H7 (cell line): ENCODE data around the gene NEUROG1. TPM values are rescaled to one million over a fixed set of nuclear protein-coding genes. Genes with fewer than 3 reads are reported as not detected.
"Not testable (repeated sequence)": the region's sequence is repeated elsewhere in the genome, so short reads cannot be mapped to it uniquely, and the experiment has no call there.

Experiments used
- DNase-seq: peaks from one replicate; pipeline ENCODE4 v3.0.0; 2012
- H3K27me3 ChIP-seq: 2 replicates; pipeline ENCODE4 v1.6.0; 2011; ENCODE audit warnings: mild to moderate bottlenecking, low read length; ENCODE audit not compliant: control insufficient read depth, insufficient read depth
- H3K36me3 ChIP-seq: replicated peaks from 2 replicates; pipeline ENCODE4 v1.5.1; 2011; ENCODE audit warnings: low read length; ENCODE audit not compliant: control insufficient read depth, insufficient read depth
- H3K4me3 ChIP-seq: 2 replicates; pipeline ENCODE4 v1.5.1; 2011; ENCODE audit warnings: low read depth, mild to moderate bottlenecking, control low read depth, low read length, moderate library complexity; ENCODE audit not compliant: insufficient read depth
- total RNA-seq: library from RNA; depleted of rRNA; stranded (reverse); fragments of >200 nt; shearing (Covaris generic); gene quantifications from 2 replicates; pipeline ENCODE4 v1.2.3, GENCODE V29; 2014

Gene NEUROG1
- total RNA-seq, 1 experiment from 2014 or later, result not detected

DNA sequence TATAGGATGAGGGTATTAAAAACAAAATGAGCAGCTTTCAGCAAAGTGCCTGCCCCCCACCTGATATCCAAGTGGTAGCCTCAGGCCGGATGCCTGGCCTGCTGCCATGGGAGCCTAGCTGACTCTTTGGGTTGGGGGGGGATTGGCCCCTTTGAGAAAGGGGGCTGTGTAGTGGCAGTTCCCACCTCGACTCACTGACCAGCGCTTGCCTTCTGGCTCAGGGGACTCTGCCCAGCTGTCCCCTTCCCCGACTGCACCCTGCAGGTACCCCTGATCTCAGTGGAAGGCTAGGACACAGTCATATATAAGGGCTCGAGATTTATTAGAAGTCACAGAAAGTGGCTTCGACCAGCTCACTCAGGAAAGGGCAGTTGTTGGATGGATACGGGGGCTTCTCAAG, 1.5 kb upstream of the NEUROG1 start:
- DNase-seq, result no peak
- Histone ChIP-seq H3K4me3 (no peak overlapping the region), H3K27me3 (peaks cover 100% of the 10 kb centered on the region), H3K36me3 (no peaks in the 10 kb centered on the region)

DNA sequence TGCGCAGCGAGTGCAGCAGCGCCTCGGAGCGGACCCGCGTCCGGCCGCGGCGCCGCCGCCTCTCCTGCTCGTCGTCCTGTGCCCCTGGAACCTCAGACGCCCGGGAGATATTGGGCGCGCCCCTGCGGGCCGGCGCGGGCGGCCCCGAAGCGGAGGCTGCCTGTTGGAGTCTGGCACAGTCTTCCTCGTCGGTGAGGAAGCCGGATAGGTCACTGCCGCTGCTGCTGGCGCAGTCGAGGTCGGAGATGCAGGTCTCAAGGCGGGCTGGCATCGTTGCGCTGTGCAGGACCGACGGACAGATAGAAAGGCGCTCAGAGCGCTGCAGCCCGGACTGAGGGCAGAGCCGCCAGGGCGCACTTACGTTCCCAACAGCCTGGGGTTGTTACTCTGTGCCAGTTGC, 344 bp downstream of the NEUROG1 start:
- peaks cover 100% of the 10 kb centered on the region for H3K27me3 ChIP-seq
- peak; percentile 80 for DNase-seq
- peak overlapping the region; percentile 26 for H3K4me3 ChIP-seq
- no peaks in the 10 kb centered on the region for H3K36me3 ChIP-seq

- H3K4me3 ChIP-seq, result peak overlapping the region; percentile 26
- H3K27me3 ChIP-seq, result peaks cover 100% of the 10 kb centered on the region
- H3K36me3 ChIP-seq, result no peaks in the 10 kb centered on the region
- peak; percentile 92 for DNase-seq
Observed at GRCh38 chr5:135534609-135535419, 950 bp downstream of the NEUROG1 start.

DNA sequence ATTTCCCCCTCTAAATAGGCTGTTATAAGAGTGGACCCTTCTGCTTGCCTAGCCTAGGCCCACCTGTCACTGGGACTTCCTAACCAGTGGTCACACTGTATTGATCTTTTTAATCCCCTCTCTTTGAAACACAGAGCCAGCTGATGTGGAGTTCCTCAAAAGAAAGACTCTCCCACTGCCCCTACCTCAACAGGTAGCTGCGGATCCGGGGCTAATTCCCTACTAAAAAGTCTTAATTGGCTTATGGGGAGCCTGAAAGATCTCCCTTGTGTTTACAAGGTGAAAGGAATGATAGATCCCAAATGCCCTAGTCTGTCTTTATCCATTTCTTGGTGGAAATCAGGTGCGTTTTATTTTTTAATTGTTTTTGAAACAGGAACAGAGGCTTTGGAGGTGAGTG, 2.0 kb downstream of the NEUROG1 start:
- Histone ChIP-seq H3K27me3 (peaks cover 99% of the 10 kb centered on the region), H3K4me3 (no peak overlapping the region), H3K36me3 (no peaks in the 10 kb centered on the region)
- no peak for DNase-seq

GRCh38 chr5:135533334-135533733, 2.4 kb downstream of the NEUROG1 start:
- H3K4me3 ChIP-seq, result no peak overlapping the region
- H3K36me3 ChIP-seq, result no peaks in the 10 kb centered on the region
- H3K27me3 ChIP-seq, result peaks cover 99% of the 10 kb centered on the region
- DNase-seq, result no peak

DNA sequence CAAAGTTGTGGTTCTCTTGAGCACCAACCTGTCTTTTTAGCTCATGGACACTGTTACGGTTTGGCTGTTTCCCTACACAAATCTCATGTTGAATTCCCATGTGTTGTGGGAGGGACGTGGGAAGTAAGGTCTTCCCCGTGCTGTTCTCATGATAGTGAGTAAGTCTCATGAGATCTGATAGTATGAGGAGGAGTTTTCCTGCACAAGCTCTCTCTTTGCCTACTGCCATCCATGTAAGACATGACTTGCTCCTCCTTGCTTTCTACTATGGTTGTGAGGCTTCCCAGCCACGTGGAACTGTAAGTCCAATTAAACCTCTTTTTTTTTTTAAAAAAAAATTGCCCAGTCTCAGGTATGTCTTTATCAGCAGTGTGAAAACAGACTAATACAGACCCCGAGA, 6.2 kb downstream of the NEUROG1 start:
- H3K4me3 ChIP-seq, H3K36me3 ChIP-seq, DNase-seq: not testable (repeated sequence)
- H3K27me3 ChIP-seq, result peaks cover 74% of the 10 kb centered on the region

DNA sequence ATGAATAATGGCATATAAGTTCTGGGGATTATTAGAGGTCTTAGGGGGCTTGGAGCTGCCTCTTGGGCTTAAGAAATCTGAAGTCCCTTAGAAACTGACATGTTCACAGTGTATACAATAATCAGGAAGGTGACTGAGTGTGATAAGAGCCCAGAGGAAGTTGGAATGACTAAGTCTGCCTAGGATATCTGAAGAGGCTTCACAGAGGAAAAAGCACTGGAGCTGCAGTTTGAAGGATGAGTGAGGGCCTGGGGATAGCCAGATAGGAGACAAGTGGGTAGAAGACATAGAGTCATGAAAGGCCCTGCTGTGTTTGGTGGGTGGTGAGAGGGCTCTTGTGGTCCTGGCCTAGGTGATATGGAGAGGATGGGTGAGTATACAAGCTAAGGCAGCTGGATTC, 8.8 kb downstream of the NEUROG1 start:
- Histone ChIP-seq H3K27me3 (peaks cover 47% of the 10 kb centered on the region), H3K36me3 (no peaks in the 10 kb centered on the region), H3K4me3 (no peak overlapping the region)
- DNase-seq, result no peak

- DNase-seq, result no peak
- H3K27me3 ChIP-seq, result peaks cover 5% of the 10 kb centered on the region
Observed at GRCh38 chr5:135521964-135522363, 13.8 kb downstream of the NEUROG1 start.

DNA sequence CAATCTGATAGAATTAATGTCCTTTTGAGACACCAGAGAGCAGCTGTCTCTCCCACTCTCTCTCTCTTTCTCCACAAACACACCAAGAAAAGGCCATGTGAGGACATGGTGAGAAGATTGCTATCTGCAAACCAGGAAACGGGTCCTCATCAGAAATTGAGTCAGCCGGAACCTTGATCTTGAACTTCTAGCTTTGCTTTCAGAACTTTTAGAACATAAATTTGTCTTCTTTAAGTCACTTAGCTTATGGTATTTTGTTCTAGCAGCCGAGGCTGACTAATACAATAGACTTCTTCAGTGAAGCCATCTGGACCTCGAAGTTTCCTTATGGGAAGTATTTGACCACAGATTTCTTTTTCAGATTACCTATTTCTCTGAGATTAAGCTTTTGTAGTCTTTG, 18.1 kb downstream of the NEUROG1 start:
- no peak overlapping the region for H3K4me3 ChIP-seq
- H3K27me3 ChIP-seq, result peaks cover 2% of the 10 kb centered on the region; the same call in 1 of the 2 replicates

More at GRCh38 chr5:135521964-135522363, 13.8 kb downstream of the NEUROG1 start:
- H3K36me3 ChIP-seq, result no peaks in the 10 kb centered on the region
- no peak overlapping the region for H3K4me3 ChIP-seq

GRCh38 chr5:135514116-135514515, 21.6 kb downstream of the NEUROG1 start:
- Histone ChIP-seq H3K4me3 (no peak overlapping the region), H3K36me3 (no peaks in the 10 kb centered on the region), H3K27me3 (peaks cover 21% of the 10 kb centered on the region)
- DNase-seq, result no peak

More for the DNA sequence above, 18.1 kb downstream of the NEUROG1 start:
- H3K36me3 ChIP-seq, result no peaks in the 10 kb centered on the region
- no peak for DNase-seq

- no peak for DNase-seq
- Histone ChIP-seq H3K27me3 (peaks cover 36% of the 10 kb centered on the region), H3K4me3 (no peak overlapping the region), H3K36me3 (no peaks in the 10 kb centered on the region)
Observed at GRCh38 chr5:135511761-135512575, 23.8 kb downstream of the NEUROG1 start.

- DNase-seq, result no peak
- no peak overlapping the region for H3K4me3 ChIP-seq
- H3K36me3 ChIP-seq, result no peaks in the 10 kb centered on the region
- H3K27me3 ChIP-seq, result peaks cover 37% of the 10 kb centered on the region
Observed at GRCh38 chr5:135509995-135510394, 25.8 kb downstream of the NEUROG1 start.

- Histone ChIP-seq H3K36me3 (no peaks in the 10 kb centered on the region), H3K27me3 (peaks cover 46% of the 10 kb centered on the region), H3K4me3 (no peak overlapping the region)
- peak; percentile 56 for DNase-seq
Observed at GRCh38 chr5:135508496-135509005, 27.2 kb downstream of the NEUROG1 start.

DNA sequence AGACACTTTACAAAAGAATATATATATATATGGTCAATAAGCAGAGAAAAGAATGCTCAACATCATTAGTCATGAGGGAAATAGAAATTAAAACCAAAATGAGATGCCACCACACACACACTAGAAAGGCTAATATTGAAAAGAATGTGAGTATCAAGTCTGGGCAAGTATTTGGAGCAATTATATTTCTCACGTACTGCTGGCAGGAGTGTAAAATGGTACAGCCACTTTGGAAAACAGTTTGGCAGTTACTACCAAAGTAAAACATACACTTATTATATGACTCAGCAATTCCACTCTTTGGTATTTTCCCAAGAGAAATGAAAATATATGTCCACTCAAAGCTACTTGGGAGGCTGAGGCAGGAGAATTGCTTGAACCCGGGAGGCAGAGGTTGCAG, 29.8 kb downstream of the NEUROG1 start:
- Histone ChIP-seq H3K36me3 (no peaks in the 10 kb centered on the region), H3K4me3 (no peak overlapping the region), H3K27me3 (peaks cover 59% of the 10 kb centered on the region)
- no peak for DNase-seq

- no peaks in the 10 kb centered on the region for H3K36me3 ChIP-seq
- no peak overlapping the region for H3K4me3 ChIP-seq
- no peak for DNase-seq
- peaks cover 46% of the 10 kb centered on the region for H3K27me3 ChIP-seq
Observed at GRCh38 chr5:135504376-135504775, 31.4 kb downstream of the NEUROG1 start.
